IMR-90 (cell line): Measurements from ENCODE around the gene TAS2R42. TPM values are rescaled to one million over a fixed set of nuclear protein-coding genes. Genes with fewer than 3 reads are reported as not detected.

ENCODE experiments used
- ATAC-seq: fragments of 200-7000 bp; cut with Tn5 transposase; 2 replicates; pipeline ENCODE4 v1.9.1; 2020; ENCODE audit warnings: low read depth, mild to moderate bottlenecking, moderate library complexity
- BruUV-seq: library from RNA; stranded (reverse); fragments of 400-500 nt; replicated peaks from 2 replicates; lab custom pipeline; 2021; lab: Mats Ljungman, UMichigan
- CTCF ChIA-PET: fragments of 300-600 bp; formaldehyde crosslinking; extraction: SDS; loops from one replicate; lab custom pipeline; 2021; ENCODE audit warnings: antibody characterized with exemption; lab: Yijun Ruan, JAX
- POLR2A ChIA-PET: fragments of 300-600 bp; sonication (Branson Sonifier 250); formaldehyde crosslinking; loops from one replicate; lab custom pipeline; 2022; ENCODE audit warnings: antibody characterized with exemption; ENCODE audit not compliant: unreplicated experiment; lab: Charles Lee
- DNase-seq: peaks from one replicate; pipeline ENCODE4 v3.0.0; 2013
- H2AFZ ChIP-seq: replicated peaks from 2 replicates; pipeline ENCODE3; 2013; ENCODE audit warnings: low read length, mild to moderate bottlenecking; ENCODE audit not compliant: poor library complexity
- H2AK5ac ChIP-seq: 2 replicates; pipeline ENCODE4 v1.6.1; 2013; ENCODE audit warnings: low read depth, low read length, inconsistent platforms
- H2AK9ac ChIP-seq: replicated peaks from 2 replicates; pipeline ENCODE3; 2013; ENCODE audit warnings: mild to moderate bottlenecking, low read depth, low read length, moderate library complexity; ENCODE audit not compliant: poor library complexity
- H2BK120ac ChIP-seq: 2 replicates; pipeline ENCODE4 v1.6.1; 2013; ENCODE audit warnings: low read depth, low read length, inconsistent platforms
- H2BK15ac ChIP-seq: 3 replicates; pipeline ENCODE4 v1.6.1; 2013; ENCODE audit warnings: low read depth, low read length, inconsistent platforms
- H2BK20ac ChIP-seq: 2 replicates; pipeline ENCODE4 v1.6.1; 2013; ENCODE audit warnings: low read depth, mild to moderate bottlenecking, inconsistent platforms, low read length, moderate library complexity
- H2BK5ac ChIP-seq: 2 replicates; pipeline ENCODE4 v1.6.1; 2013; ENCODE audit warnings: mild to moderate bottlenecking, low read depth, low read length, inconsistent platforms; ENCODE audit not compliant: poor library complexity, severe bottlenecking
- H3K14ac ChIP-seq: replicated peaks from 2 replicates; pipeline ENCODE4 v1.6.1; 2013; ENCODE audit warnings: low read depth, low read length, inconsistent platforms
- H3K18ac ChIP-seq: 2 replicates; pipeline ENCODE4 v1.6.1; 2013; ENCODE audit warnings: low read depth, low read length, control low read depth
- H3K23ac ChIP-seq: 2 replicates; pipeline ENCODE4 v1.6.1; 2013; ENCODE audit warnings: low read depth, low read length, inconsistent platforms
- H3K27ac ChIP-seq: 2 replicates; pipeline ENCODE4 v1.5.1; 2013; ENCODE audit warnings: mild to moderate bottlenecking, control low read depth, low read length; ENCODE audit not compliant: insufficient read depth
- H3K27me3 ChIP-seq: 2 replicates; pipeline ENCODE4 v1.6.1; 2013; ENCODE audit warnings: low read length; ENCODE audit not compliant: control insufficient read depth, insufficient read depth
- H3K36me3 ChIP-seq: 2 replicates; pipeline ENCODE4 v1.6.1; 2013; ENCODE audit warnings: low read length, mixed read lengths; ENCODE audit not compliant: control insufficient read depth, insufficient read depth
- H3K4ac ChIP-seq: 2 replicates; pipeline ENCODE4 v1.6.1; 2013; ENCODE audit warnings: low read depth, low read length, inconsistent platforms
- H3K4me1 ChIP-seq: 2 replicates; pipeline ENCODE4 v1.6.1; 2013; ENCODE audit warnings: low read length, mixed read lengths; ENCODE audit not compliant: control insufficient read depth, insufficient read depth
- H3K4me2 ChIP-seq: 2 replicates; pipeline ENCODE4 v1.6.1; 2013; ENCODE audit warnings: low read depth, mild to moderate bottlenecking, control low read depth, low read length, moderate library complexity
- H3K4me3 ChIP-seq: 2 replicates; pipeline ENCODE4 v1.5.1; 2013; ENCODE audit warnings: low read depth, mild to moderate bottlenecking, control low read depth, low read length, moderate library complexity; ENCODE audit not compliant: insufficient read depth
- H3K56ac ChIP-seq: 2 replicates; pipeline ENCODE4 v1.6.1; 2013; ENCODE audit warnings: low read length, inconsistent platforms; ENCODE audit not compliant: insufficient read depth; ENCODE audit errors: extremely low read depth
- H3K79me1 ChIP-seq, 2 experiments: 2 replicates each; pipeline ENCODE4 v1.6.1; 2013; ENCODE audit warnings: low read length in 2 of 2, inconsistent platforms in 1 of 2, low read depth in 1 of 2
- H3K9ac ChIP-seq: 2 replicates; pipeline ENCODE4 v1.6.1; 2013; ENCODE audit warnings: low read depth, low read length, control low read depth
- H3K9me1 ChIP-seq: 2 replicates; pipeline ENCODE4 v1.6.1; 2013; ENCODE audit warnings: low read length, inconsistent platforms; ENCODE audit not compliant: insufficient read depth
- H3K9me3 ChIP-seq: 2 replicates; pipeline ENCODE4 v1.6.1; 2013; ENCODE audit warnings: low read length; ENCODE audit not compliant: control insufficient read depth, insufficient read depth
- H4K20me1 ChIP-seq: 2 replicates; pipeline ENCODE4 v1.6.1; 2013; ENCODE audit warnings: low read length, inconsistent platforms; ENCODE audit not compliant: insufficient read depth
- H4K5ac ChIP-seq: 2 replicates; pipeline ENCODE4 v1.6.1; 2013; ENCODE audit warnings: mild to moderate bottlenecking, low read depth, low read length, control low read depth
- H4K8ac ChIP-seq, 2 experiments: 2 replicates each; pipeline ENCODE4 v1.6.1; 2013; ENCODE audit warnings: low read depth in 2 of 2, low read length in 2 of 2, control low read depth in 1 of 2, inconsistent platforms in 1 of 2
- H4K91ac ChIP-seq: 2 replicates; pipeline ENCODE4 v1.6.1; 2013; ENCODE audit warnings: low read depth, low read length, inconsistent platforms; ENCODE audit not compliant: insufficient read depth
- BHLHE40 ChIP-seq: fragments of 150-350 bp; IDR thresholded peaks from 2 replicates; pipeline ENCODE4 v1.6.1; 2016; ENCODE audit warnings: mild to moderate bottlenecking, low read depth, low read length
- CEBPB ChIP-seq: IDR thresholded peaks from 2 replicates; pipeline ENCODE4 v1.6.1; 2012; ENCODE audit warnings: low read depth, low read length, improper control_type of control experiment
- CHD1 ChIP-seq: IDR thresholded peaks from 2 replicates; pipeline ENCODE4 v1.6.1; 2012; ENCODE audit warnings: low read depth, low read length, improper control_type of control experiment
- FOS ChIP-seq: fragments of 150-350 bp; IDR thresholded peaks from 2 replicates; pipeline ENCODE4 v1.6.1; 2016; ENCODE audit warnings: low read depth, low read length
- MAFK ChIP-seq: IDR thresholded peaks from 2 replicates; pipeline ENCODE4 v1.6.1; 2012; ENCODE audit warnings: low read depth, low read length, improper control_type of control experiment
- MAZ ChIP-seq: IDR thresholded peaks from 2 replicates; pipeline ENCODE4 v1.6.1; 2012; ENCODE audit warnings: low read depth, mild to moderate bottlenecking, low read length, improper control_type of control experiment, moderate library complexity, borderline replicate concordance
- MXI1 ChIP-seq: IDR thresholded peaks from 2 replicates; pipeline ENCODE4 v1.6.1; 2012; ENCODE audit warnings: low read depth, mild to moderate bottlenecking, low read length, moderate library complexity, borderline replicate concordance
- NFE2L2 ChIP-seq: fragments of 150-350 bp; IDR thresholded peaks from 2 replicates; pipeline ENCODE4 v1.6.1; 2016; ENCODE audit warnings: low read depth, mild to moderate bottlenecking, low read length
- POLR2A ChIP-seq: IDR thresholded peaks from 2 replicates; pipeline ENCODE4 v1.6.1; 2012; ENCODE audit warnings: mild to moderate bottlenecking, low read depth, low read length
- RAD21 ChIP-seq: IDR thresholded peaks from 2 replicates; pipeline ENCODE4 v1.6.1; 2012; ENCODE audit warnings: low read length, improper control_type of control experiment
- RCOR1 ChIP-seq: IDR thresholded peaks from 2 replicates; pipeline ENCODE4 v1.6.1; 2012; ENCODE audit warnings: mild to moderate bottlenecking, low read length, improper control_type of control experiment; ENCODE audit not compliant: insufficient replicate concordance
- RFX5 ChIP-seq: IDR thresholded peaks from 2 replicates; pipeline ENCODE4 v1.8.0; 2012; ENCODE audit warnings: low read depth, mild to moderate bottlenecking, low read length, moderate library complexity
- SMC3 ChIP-seq: fragments of 150-350 bp; IDR thresholded peaks from 2 replicates; pipeline ENCODE4 v1.6.1; 2016; ENCODE audit warnings: low read depth, mild to moderate bottlenecking, antibody characterized with exemption, low read length, moderate library complexity
- WGBS, 2 experiments: methylation state at CpG; one replicate each; pipeline versions ENCODE4 v1.1.5 to v1.1.7; 2013; ENCODE audit warnings: missing lambda C conversion rate in 2 of 2; ENCODE audit not compliant: insufficient read length in 1 of 2; ENCODE audit errors: extremely low coverage in 2 of 2; 5-methylcytosine and 5-hydroxymethylcytosine counted together
- dilution Hi-C: fragments of 300-500 bp; cut with HindIII; formaldehyde crosslinking; loops from one replicate; pipeline ENCODE4 v1.14.3; 2018; ENCODE audit warnings: low sequenced_read_pairs; ENCODE audit not compliant: unreplicated experiment
- in situ Hi-C: fragments of 300-500 bp; cut with MboI; formaldehyde crosslinking; loops from 3 replicates; pipeline ENCODE4 v1.14.3; 2019; ENCODE audit warnings: low sequenced_read_pairs, inconsistent platforms, mixed read lengths
- intact Hi-C: fragments of 100-400 bp; cut with micrococcal nuclease; formaldehyde crosslinking; loops from 2 replicates; pipeline ENCODE4 v1.10.0; 2022
- polyA plus RNA-seq, 3 experiments: library from polyadenylated mRNA; depleted of rRNA; stranded (reverse); fragments of >200 nt; gene quantifications; 2 replicates each; pipeline ENCODE4 v1.2.3, GENCODE V29; 2012; ENCODE audit warnings: low replicate concordance in 1 of 3
- total RNA-seq: library from RNA; depleted of rRNA; stranded (reverse); fragments of >200 nt; gene quantifications from 2 replicates; pipeline ENCODE4 v1.2.3, GENCODE V29; 2012
- TF ChIP-seq, protein P1 (sequence below): conservative IDR thresholded peaks from 2 replicates; pipeline ENCODE4 v1.5.1; 2012; ENCODE audit warnings: mild to moderate bottlenecking, low read depth, low read length, improper control_type of control experiment
- TF ChIP-seq, protein P2 (sequence below): fragments of 150-350 bp; IDR thresholded peaks from 2 replicates; pipeline ENCODE4 v1.6.1; 2016; ENCODE audit warnings: low read depth, mild to moderate bottlenecking, low read length, moderate library complexity, borderline replicate concordance
- TF ChIP-seq, protein P3 (sequence below): fragments of 150-350 bp; IDR thresholded peaks from 2 replicates; pipeline ENCODE4 v1.6.1; 2017; ENCODE audit warnings: mild to moderate bottlenecking, antibody characterized with exemption, low read length, low read depth

TAS2R42 gene
- total and polyA plus RNA-seq, 2 of the 4 experiments (the other 2 are of a cell fraction): not detected

DNA sequence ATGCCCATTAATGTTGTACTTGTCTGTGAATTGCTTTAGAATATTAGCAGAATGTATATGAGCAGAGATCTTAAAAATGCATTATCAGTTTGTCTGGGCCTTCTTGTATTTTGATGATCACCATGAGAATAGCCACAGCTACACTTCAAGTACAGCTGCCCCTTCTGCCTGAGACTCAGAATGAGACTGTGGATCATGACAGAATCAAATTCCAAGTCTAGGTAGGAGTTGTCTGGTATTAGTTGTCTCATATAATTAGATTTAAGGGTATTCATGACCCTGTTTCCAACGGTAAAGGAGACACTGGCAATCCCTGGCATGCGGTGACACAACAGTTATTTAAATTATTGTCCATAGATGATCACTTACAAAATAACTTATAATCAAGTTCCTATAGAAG lies 34.0 kb downstream of the TAS2R42 start:
- H2BK5ac ChIP-seq: no peak overlapping the region
- H2AFZ ChIP-seq: no peak overlapping the region
- TF ChIP-seq, protein P1, sequence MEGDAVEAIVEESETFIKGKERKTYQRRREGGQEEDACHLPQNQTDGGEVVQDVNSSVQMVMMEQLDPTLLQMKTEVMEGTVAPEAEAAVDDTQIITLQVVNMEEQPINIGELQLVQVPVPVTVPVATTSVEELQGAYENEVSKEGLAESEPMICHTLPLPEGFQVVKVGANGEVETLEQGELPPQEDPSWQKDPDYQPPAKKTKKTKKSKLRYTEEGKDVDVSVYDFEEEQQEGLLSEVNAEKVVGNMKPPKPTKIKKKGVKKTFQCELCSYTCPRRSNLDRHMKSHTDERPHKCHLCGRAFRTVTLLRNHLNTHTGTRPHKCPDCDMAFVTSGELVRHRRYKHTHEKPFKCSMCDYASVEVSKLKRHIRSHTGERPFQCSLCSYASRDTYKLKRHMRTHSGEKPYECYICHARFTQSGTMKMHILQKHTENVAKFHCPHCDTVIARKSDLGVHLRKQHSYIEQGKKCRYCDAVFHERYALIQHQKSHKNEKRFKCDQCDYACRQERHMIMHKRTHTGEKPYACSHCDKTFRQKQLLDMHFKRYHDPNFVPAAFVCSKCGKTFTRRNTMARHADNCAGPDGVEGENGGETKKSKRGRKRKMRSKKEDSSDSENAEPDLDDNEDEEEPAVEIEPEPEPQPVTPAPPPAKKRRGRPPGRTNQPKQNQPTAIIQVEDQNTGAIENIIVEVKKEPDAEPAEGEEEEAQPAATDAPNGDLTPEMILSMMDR: no peak
- TF ChIP-seq NFE2L2 (no peak), SMC3 (no peak), RCOR1 (no peak), CHD1 (no peak), CEBPB (no peak), MAZ (no peak), RFX5 (no peak), MXI1 (no peak), RAD21 (no peak), POLR2A (no peak), FOS (no peak), BHLHE40 (no peak), MAFK (no peak)
- TF ChIP-seq, protein P2, sequence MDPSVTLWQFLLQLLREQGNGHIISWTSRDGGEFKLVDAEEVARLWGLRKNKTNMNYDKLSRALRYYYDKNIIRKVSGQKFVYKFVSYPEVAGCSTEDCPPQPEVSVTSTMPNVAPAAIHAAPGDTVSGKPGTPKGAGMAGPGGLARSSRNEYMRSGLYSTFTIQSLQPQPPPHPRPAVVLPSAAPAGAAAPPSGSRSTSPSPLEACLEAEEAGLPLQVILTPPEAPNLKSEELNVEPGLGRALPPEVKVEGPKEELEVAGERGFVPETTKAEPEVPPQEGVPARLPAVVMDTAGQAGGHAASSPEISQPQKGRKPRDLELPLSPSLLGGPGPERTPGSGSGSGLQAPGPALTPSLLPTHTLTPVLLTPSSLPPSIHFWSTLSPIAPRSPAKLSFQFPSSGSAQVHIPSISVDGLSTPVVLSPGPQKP: no peak
- TF ChIP-seq, protein P3, sequence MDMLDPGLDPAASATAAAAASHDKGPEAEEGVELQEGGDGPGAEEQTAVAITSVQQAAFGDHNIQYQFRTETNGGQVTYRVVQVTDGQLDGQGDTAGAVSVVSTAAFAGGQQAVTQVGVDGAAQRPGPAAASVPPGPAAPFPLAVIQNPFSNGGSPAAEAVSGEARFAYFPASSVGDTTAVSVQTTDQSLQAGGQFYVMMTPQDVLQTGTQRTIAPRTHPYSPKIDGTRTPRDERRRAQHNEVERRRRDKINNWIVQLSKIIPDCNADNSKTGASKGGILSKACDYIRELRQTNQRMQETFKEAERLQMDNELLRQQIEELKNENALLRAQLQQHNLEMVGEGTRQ: no peak
- in situ Hi-C loops (no loop called here), dilution Hi-C loops (no loop called here), intact Hi-C loops (no loop called here)
- no peak overlapping the region for H2AK5ac ChIP-seq
- no peak overlapping the region for H3K4ac ChIP-seq
- no peak overlapping the region for H2BK20ac ChIP-seq
- BruUV-seq: no TSS peak
- no peak overlapping the region for H3K14ac ChIP-seq
- no peak overlapping the region for H4K8ac ChIP-seq
- H3K9me3 ChIP-seq: peaks cover 2% of the 10 kb centered on the region; the same call in 1 of the 2 replicates
- H4K5ac ChIP-seq: no peak overlapping the region
- H2BK120ac ChIP-seq: no peak overlapping the region
- no peak for ATAC-seq
- no peak overlapping the region for H4K91ac ChIP-seq
- no peak overlapping the region for H2AK9ac ChIP-seq
- H3K27me3 ChIP-seq: no peaks in the 10 kb centered on the region
- H3K36me3 ChIP-seq: no peaks in the 10 kb centered on the region; the same call in 1 of the 2 replicates
- no peaks in the 10 kb centered on the region for H3K9me1 ChIP-seq
- H3K23ac ChIP-seq: no peak overlapping the region
- DNase-seq: no peak
- H3K4me1 ChIP-seq: no peaks in the 10 kb centered on the region
- H3K4me3 ChIP-seq: no peak overlapping the region
- H3K56ac ChIP-seq: no peak overlapping the region
- CTCF ChIA-PET: no interaction called here
- peaks cover 4% of the 10 kb centered on the region; the same call in 1 of the 2 replicates for H4K20me1 ChIP-seq
- POLR2A ChIA-PET: no interaction called here
- H3K4me2 ChIP-seq: no peak overlapping the region
- no peak overlapping the region for H3K18ac ChIP-seq
- H3K9ac ChIP-seq: no peak overlapping the region
- no peak overlapping the region for H3K27ac ChIP-seq
- peaks cover 5 to 12% of the 10 kb centered on the region in 2 experiments; a peak in 3 of 4 replicates for H3K79me1 ChIP-seq
- no CpG with 5 or more reads among the region's 2 CpGs for WGBS, 2 experiments
- no peak overlapping the region for H2BK15ac ChIP-seq
